ENCODE measurements around the gene COP1. TPM values are rescaled to one million over a fixed set of nuclear protein-coding genes. Genes with fewer than 3 reads are reported as not detected.

Gene COP1
- total and polyA plus RNA-seq, 2 donors (not counting 1 experiment from before 2014, with no cell fraction given), result 18.7 to 68.5 TPM

- H3K4me1 ChIP-seq (ENCODE audit: control insufficient read depth in 2 of 2, insufficient read depth in 2 of 2, low read length in 2 of 2), result no peaks in the 10 kb centered on the region
- no peak overlapping the region for H3K4me3 ChIP-seq (ENCODE audit: control extremely low read depth in 1 of 5, extremely low read depth in 1 of 5, insufficient read depth in 1 of 5, low read depth in 2 of 5, low read length in 4 of 5)
- Mint-ChIP-seq H3K4me3 (no peak overlapping the region), H3K4me1 (no peaks in the 10 kb centered on the region), H3K27ac (no peak overlapping the region), H3K9me3 (ENCODE audit: insufficient read depth) (no peaks in the 10 kb centered on the region), H3K27me3 (no peaks in the 10 kb centered on the region)
- no peak overlapping the region for H3K27ac ChIP-seq (ENCODE audit: low read length in 2 of 2)
- H3K9ac ChIP-seq (ENCODE audit: low read length), result no peak overlapping the region
- no peaks in the 10 kb centered on the region for H4K20me1 ChIP-seq (ENCODE audit: control insufficient read depth, insufficient read depth, low read length, poor library complexity, severe bottlenecking)
- H3K4me2 ChIP-seq (replicated peaks; ENCODE audit: low read depth, low read length, poor library complexity, severe bottlenecking), result no peak overlapping the region
- ChIA-PET POLR2A (no interaction called here), CTCF (no interaction called here)
- DNase-seq (no peak), ATAC-seq (ENCODE audit: low read depth) (no peak)
- no peak for TF ChIP-seq CTCF (IDR thresholded peaks at IDR 0.05)
- TF ChIP-seq EZH2 (IDR thresholded peaks at IDR 0.05; ENCODE audit: borderline replicate concordance, insufficient read depth, low read depth, low read length, poor library complexity, severe bottlenecking), result no peak
- no peaks in the 10 kb centered on the region for H3K27me3 ChIP-seq (replicated peaks in 1 of 4; ENCODE audit: control extremely low read depth in 1 of 4, control insufficient read depth in 3 of 4, insufficient read depth in 4 of 4, low read length in 3 of 4)
- intact Hi-C loops (cut with micrococcal nuclease), result no loop called here
- H3K9me3 ChIP-seq (ENCODE audit: control extremely low read depth in 1 of 3, control insufficient read depth in 2 of 3, insufficient read depth in 1 of 3, low read length in 2 of 3), result peaks cover 0 to 1% (median 0%) of the 10 kb centered on the region in 3 donors
- peaks cover 7 to 19% of the 10 kb centered on the region in 2 experiments for H3K36me3 ChIP-seq (replicated peaks in 1 of 2; ENCODE audit: control extremely low read depth in 1 of 2, control insufficient read depth in 1 of 2, extremely low read depth in 1 of 2, insufficient read depth in 2 of 2, low read length in 1 of 2)
- H2AFZ ChIP-seq (ENCODE audit: insufficient read depth, low read depth, low read length, poor library complexity, severe bottlenecking), result no peak overlapping the region
- WGBS (ENCODE audit: insufficient coverage), result no CpG with 5 or more reads among the region's 1 CpG
- H3K79me2 ChIP-seq (ENCODE audit: control insufficient read depth, insufficient read depth, low read length), result no peaks in the 10 kb centered on the region
Measured at GRCh38 chr1:175951627-175952026, 255.5 kb downstream of the COP1 start.

GRCh38 chr1:175947771-175948170, 259.3 kb downstream of the COP1 start:
- DNase-seq (no peak), ATAC-seq (ENCODE audit: low read depth) (no peak)
- no peaks in the 10 kb centered on the region for H3K9me3 Mint-ChIP-seq (ENCODE audit: insufficient read depth)
- H3K79me2 ChIP-seq (ENCODE audit: control insufficient read depth, insufficient read depth, low read length), result no peaks in the 10 kb centered on the region
- peaks cover 0 to 1% (median 0%) of the 10 kb centered on the region in 3 donors for H3K9me3 ChIP-seq (ENCODE audit: control extremely low read depth in 1 of 3, control insufficient read depth in 2 of 3, insufficient read depth in 1 of 3, low read length in 2 of 3)
- no peaks in the 10 kb centered on the region for H3K4me1 ChIP-seq (ENCODE audit: control insufficient read depth in 2 of 2, insufficient read depth in 2 of 2, low read length in 2 of 2)
- no peak overlapping the region for H3K27ac Mint-ChIP-seq
- intact Hi-C loops (cut with micrococcal nuclease), result no loop called here
- H3K4me3 Mint-ChIP-seq, result no peak overlapping the region
- no peak overlapping the region for H3K27ac ChIP-seq (ENCODE audit: low read length in 2 of 2)
- POLR2A ChIA-PET, result no interaction called here
- H3K4me1 Mint-ChIP-seq, result no peaks in the 10 kb centered on the region
- CTCF ChIA-PET, result no interaction called here
- H3K9ac ChIP-seq (ENCODE audit: low read length), result no peak overlapping the region
- H4K20me1 ChIP-seq (ENCODE audit: control insufficient read depth, insufficient read depth, low read length, poor library complexity, severe bottlenecking), result no peaks in the 10 kb centered on the region
- H2AFZ ChIP-seq (ENCODE audit: insufficient read depth, low read depth, low read length, poor library complexity, severe bottlenecking), result no peak overlapping the region
- H3K27me3 ChIP-seq (replicated peaks in 1 of 4; ENCODE audit: control extremely low read depth in 1 of 4, control insufficient read depth in 3 of 4, insufficient read depth in 4 of 4, low read length in 3 of 4), result no peaks in the 10 kb centered on the region
- no peak for TF ChIP-seq EZH2 (IDR thresholded peaks at IDR 0.05; ENCODE audit: borderline replicate concordance, insufficient read depth, low read depth, low read length, poor library complexity, severe bottlenecking)
- TF ChIP-seq CTCF (IDR thresholded peaks at IDR 0.05), result no peak
- no peaks in the 10 kb centered on the region for H3K27me3 Mint-ChIP-seq
- H3K4me3 ChIP-seq (ENCODE audit: control extremely low read depth in 1 of 5, extremely low read depth in 1 of 5, insufficient read depth in 1 of 5, low read depth in 2 of 5, low read length in 4 of 5), result no peak overlapping the region
- peaks cover 17 to 39% of the 10 kb centered on the region in 2 experiments for H3K36me3 ChIP-seq (replicated peaks in 1 of 2; ENCODE audit: control extremely low read depth in 1 of 2, control insufficient read depth in 1 of 2, extremely low read depth in 1 of 2, insufficient read depth in 2 of 2, low read length in 1 of 2)
- H3K4me2 ChIP-seq (replicated peaks; ENCODE audit: low read depth, low read length, poor library complexity, severe bottlenecking), result no peak overlapping the region
